HAP-1 (cell line): Measurements from ENCODE around the gene YIPF2.

Experiments
- DNase-seq, 2 experiments: peaks; one replicate each; pipeline ENCODE4 v3.0.0-alpha.2; 2016 to 2020; ENCODE audit warnings: low spot score in 2 of 2
- H3K27me3 ChIP-seq: fragments of 250-450 bp; sonication (Bioruptor Pico); 2 replicates; pipeline ENCODE4 v1.5.1; 2020; ENCODE audit warnings: low read depth, mild to moderate bottlenecking, moderate library complexity
- H3K36me3 ChIP-seq: fragments of 250-450 bp; sonication (Bioruptor Pico); replicated peaks from 2 replicates; pipeline ENCODE4 v1.5.1; 2020; ENCODE audit warnings: mild to moderate bottlenecking
- H3K4me1 ChIP-seq: fragments of 250-450 bp; sonication (Bioruptor Pico); 2 replicates; pipeline ENCODE4 v1.5.1; 2020; ENCODE audit warnings: mild to moderate bottlenecking
- H3K4me3 ChIP-seq: fragments of 250-450 bp; sonication (Bioruptor Pico); 2 replicates; pipeline ENCODE4 v1.5.1; 2020; ENCODE audit warnings: mild to moderate bottlenecking, moderate library complexity
- H3K9me3 ChIP-seq: fragments of 250-450 bp; sonication (Bioruptor Pico); 2 replicates; pipeline ENCODE4 v1.5.1; 2020; ENCODE audit warnings: mild to moderate bottlenecking, moderate library complexity
- in situ Hi-C: fragments of 300-500 bp; cut with MboI; formaldehyde crosslinking; loops from 3 replicates; pipeline ENCODE4 v1.14.3; 2020; ENCODE audit warnings: low sequenced_read_pairs, inconsistent platforms, mixed read lengths

Gene YIPF2

DNA sequence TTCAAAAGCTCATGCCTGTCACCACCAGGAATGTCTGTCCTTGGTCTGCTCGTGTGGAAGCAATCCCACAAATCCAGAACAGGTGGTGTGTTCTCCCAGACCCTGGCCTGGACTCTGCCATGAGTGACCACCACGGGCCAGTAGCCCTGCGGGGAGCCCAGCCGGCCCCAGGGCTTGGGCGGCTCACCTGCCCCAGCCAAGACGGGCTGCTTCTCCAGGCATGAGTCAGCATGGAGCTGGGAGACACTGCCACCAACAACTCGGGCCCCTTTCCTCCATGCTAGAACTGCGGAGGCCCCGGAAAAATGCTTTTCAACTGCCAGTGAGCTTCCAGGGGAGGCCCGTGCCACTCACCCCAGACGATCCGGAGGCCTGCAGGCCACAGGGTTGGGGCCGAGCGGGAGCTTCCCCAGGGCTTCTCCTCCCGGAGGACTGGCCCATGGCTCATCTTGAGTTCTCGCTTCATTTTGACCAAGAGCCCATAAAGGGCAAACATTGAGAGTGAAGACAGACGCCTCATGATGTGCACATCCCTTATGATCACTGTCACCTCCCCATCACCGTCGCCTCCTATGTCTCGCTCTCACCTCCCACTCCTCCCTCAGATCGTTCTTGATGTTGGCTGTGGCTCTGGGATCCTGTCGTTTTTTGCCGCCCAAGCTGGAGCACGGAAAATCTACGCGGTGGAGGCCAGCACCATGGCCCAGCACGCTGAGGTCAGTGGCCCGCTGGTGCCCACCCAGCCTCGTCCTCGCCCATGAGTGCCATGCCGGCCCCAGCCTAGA is 16.7 kb downstream of the YIPF2 start:
- Histone ChIP-seq H3K4me1 (no peaks in the 10 kb centered on the region), H3K9me3 (no peaks in the 10 kb centered on the region), H3K36me3 (peaks cover 60% of the 10 kb centered on the region), H3K27me3 (no peaks in the 10 kb centered on the region), H3K4me3 (no peak overlapping the region)
- no peak for DNase-seq
- in situ Hi-C loops = no loop called here

DNA sequence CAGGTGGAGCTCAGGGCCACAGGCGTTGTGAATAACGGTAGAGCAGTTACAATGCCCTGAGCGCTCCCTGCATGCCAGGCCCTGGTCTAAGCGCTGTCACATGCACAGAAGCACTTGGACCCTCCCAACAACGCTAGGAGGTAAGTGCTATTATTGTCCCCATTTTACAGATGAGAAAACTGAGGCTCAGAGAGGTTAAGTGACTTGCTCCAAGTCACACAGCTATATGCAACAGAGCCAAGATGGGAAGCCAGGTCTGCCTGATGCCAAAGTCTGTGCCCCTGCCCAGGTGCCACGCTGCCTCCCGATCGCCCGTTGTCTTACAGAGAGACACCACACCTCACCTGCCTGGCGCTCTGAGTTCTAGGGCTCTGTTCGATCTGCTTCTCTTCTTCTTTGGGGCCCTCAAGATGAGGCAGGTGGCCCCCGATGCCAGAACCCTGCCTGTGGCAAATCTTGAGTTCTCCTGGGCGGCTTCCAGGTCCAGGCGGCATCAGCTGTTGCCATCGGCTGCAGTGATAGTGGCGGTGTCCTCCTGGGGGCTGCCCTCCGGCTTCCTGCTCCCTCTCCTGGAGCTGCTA is 20.0 kb downstream of the YIPF2 start:
- no peaks in the 10 kb centered on the region for H3K9me3 ChIP-seq
- H3K4me3 ChIP-seq = no peak overlapping the region
- in situ Hi-C loops = no loop called here
- H3K36me3 ChIP-seq = peaks cover 35% of the 10 kb centered on the region
- H3K27me3 ChIP-seq = no peaks in the 10 kb centered on the region
- H3K4me1 ChIP-seq = no peaks in the 10 kb centered on the region
- no peak for DNase-seq

DNA sequence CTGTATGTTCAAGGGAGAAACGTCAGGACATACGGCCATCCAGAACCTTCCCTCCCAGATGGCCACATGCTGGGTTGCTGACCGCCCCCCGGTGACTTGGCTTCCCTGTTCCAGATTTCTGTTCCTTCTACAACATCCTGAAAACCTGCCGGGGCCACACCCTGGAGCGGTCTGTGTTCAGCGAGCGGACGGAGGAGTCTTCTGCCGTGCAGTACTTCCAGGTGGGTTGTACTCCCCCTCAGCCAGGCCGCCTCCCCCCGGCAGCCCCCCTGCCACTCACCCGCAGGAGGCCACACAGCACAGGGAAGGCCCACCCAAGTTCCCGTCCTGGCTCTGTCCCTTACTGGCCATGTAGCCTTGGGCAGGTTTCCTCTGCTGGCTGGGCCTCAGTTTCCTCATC is 20.5 kb downstream of the YIPF2 start:
- Histone ChIP-seq H3K36me3 (peaks cover 35% of the 10 kb centered on the region), H3K4me3 (no peak overlapping the region), H3K4me1 (no peaks in the 10 kb centered on the region), H3K27me3 (no peaks in the 10 kb centered on the region), H3K9me3 (no peaks in the 10 kb centered on the region)
- in situ Hi-C loops = no loop called here
- DNase-seq = no peak

DNA sequence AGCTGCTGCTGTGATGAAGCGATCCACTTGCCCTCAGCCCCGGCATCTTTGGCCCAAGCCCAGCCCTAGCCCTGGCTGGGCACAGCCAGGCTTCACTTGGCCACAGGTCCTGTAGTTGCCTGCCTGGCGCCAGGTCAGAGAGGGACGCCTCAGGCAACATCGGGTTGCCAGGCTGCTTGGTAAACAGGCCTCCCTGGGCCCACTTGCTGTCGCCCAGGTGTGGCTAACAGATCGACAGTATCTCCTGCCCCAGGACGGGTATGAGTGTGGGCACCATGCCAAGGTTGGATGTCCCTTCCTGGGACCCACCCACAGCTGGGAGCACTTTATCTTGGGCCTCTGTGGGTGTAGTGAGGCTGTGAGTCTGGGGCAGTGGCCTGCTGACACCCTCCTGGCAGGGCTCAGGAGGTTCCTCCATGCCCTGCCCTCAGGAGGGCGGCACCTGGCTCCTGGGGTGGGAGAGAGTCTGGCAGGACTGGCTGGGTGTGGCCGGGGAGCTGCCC is 29.2 kb downstream of the YIPF2 start:
- no peak for DNase-seq
- in situ Hi-C loops = no loop called here

DNA sequence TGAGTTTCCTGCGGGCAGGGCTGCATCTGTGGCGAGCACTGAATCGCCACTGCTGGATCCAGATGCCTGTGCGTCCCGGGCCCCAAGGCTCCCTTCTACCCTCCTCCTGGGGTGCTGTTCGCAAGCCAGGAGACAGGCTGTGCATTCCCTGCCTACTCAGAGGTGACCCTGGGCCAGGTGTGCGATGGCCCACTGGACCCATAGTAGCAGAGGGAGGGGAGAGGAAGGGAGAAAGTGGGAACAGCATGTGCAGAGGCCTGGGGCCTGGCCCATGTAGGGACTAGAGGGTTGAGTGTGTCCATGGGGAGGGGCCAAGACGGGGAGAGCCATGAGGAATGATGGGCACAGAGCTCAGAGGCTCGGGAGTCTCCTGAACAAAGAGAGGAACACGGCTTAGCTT is 29.8 kb downstream of the YIPF2 start:
- no peaks in the 10 kb centered on the region; the same call in 1 of the 2 replicates for H3K36me3 ChIP-seq
- in situ Hi-C loops = no loop called here
- H3K4me1 ChIP-seq = no peaks in the 10 kb centered on the region
- H3K27me3 ChIP-seq = no peaks in the 10 kb centered on the region
- no peak for DNase-seq
- no peak overlapping the region for H3K4me3 ChIP-seq
- H3K9me3 ChIP-seq = no peaks in the 10 kb centered on the region

More for the DNA sequence above, 29.2 kb downstream of the YIPF2 start:
- Histone ChIP-seq H3K4me1 (no peaks in the 10 kb centered on the region), H3K4me3 (no peak overlapping the region), H3K9me3 (no peaks in the 10 kb centered on the region), H3K36me3 (no peaks in the 10 kb centered on the region; the same call in 1 of the 2 replicates), H3K27me3 (no peaks in the 10 kb centered on the region)

DNA sequence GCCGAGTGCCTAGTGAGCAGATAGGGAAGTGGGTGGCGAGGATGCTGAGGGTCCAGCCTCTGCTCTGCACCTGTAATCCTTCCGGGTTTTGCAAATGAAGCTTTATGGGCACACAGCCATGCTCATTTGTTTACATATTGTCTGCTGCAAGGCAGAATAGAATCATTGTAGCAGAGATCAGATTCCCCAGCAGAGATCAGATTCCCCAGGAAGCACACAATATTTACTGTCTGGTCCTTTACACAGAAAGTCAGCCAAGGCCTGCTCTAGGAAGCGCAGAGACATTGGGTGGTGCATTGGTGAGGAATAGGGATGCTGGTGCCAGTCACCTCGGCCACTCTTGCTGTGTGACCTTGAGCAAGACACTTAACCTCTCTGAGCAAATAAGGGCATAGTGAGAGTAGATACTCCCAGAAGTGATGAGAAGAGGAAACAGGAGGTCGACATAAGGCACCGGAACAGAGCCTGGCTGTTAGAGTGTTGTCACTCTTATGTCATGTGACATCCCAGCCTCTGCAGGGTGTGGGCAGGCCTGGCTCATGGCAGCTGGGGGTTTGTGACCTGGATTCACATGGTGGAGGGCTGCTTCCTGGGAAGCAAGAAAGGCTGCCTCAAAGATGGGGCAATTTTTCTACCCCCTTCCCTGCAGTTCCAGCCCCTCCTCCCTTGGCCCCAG is 31.4 kb downstream of the YIPF2 start:
- Histone ChIP-seq H3K27me3 (no peaks in the 10 kb centered on the region), H3K36me3 (no peaks in the 10 kb centered on the region), H3K4me3 (no peak overlapping the region), H3K9me3 (no peaks in the 10 kb centered on the region), H3K4me1 (peaks cover 4% of the 10 kb centered on the region)
- no peak for DNase-seq
- in situ Hi-C loops = no loop called here

DNA sequence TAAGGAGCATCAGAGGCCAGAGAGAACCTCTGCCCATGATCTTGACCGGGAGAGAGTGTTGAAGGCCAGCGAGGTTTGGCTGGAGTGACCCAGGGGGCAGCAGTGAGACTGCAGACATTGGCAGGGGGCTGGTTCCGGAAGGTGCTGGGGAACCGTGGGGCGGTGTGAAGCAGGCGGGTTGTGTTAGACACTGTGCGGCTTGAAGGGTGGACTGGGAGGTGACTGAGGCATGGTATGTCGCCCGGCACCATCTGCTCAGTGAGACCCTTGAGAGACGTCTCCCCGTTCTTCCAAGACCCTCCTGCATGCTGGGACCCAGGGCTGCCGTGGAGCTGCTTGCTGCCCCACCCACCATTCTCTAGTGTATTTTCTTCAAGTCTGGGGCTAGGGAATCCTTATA is 32.5 kb downstream of the YIPF2 start:
- in situ Hi-C loops = no loop called here
- H3K4me1 ChIP-seq = peaks cover 15% of the 10 kb centered on the region
- no peak for DNase-seq
- H3K27me3 ChIP-seq = no peaks in the 10 kb centered on the region
- H3K36me3 ChIP-seq = no peaks in the 10 kb centered on the region
- no peak overlapping the region for H3K4me3 ChIP-seq
- no peaks in the 10 kb centered on the region for H3K9me3 ChIP-seq

DNA sequence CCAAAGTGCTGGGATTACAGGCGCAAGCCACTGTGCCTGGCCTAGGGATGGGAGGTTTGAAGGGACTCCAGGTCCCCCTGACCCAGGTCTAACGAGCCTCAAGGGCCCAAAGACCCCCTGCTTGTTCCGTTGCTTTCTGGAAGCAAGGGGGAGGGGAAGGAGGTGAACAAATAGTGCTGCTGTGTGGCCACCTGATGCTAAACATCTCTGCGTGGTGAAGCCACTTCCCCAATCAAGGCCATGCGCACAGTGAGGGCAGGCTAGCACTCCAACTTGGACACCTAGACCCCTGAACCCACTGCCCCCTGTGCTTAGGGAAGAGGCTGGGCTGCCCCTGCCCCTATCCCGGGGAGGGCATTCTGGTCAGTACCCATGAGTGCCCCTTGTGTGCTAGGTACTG is 33.1 kb downstream of the YIPF2 start:
- in situ Hi-C loops = no loop called here
- DNase-seq = no peak
- H3K4me1 ChIP-seq = peaks cover 17% of the 10 kb centered on the region

DNA sequence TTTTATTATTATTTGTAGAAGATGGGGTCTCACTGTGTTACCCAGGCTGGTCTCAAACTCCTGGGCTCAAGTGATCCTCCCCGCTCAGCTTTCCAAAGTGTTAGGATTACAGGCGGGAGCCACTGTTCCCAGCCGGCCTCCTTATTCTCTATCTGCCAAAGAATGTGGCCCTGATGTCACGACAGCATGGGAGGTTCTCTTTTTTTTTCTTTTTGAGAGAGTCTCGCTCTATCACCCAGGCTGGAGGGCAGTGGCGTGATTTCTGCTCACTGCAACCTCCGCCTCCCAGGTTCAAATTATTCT is 33.6 kb downstream of the YIPF2 start:
- Histone ChIP-seq H3K4me1 (peaks cover 17% of the 10 kb centered on the region), H3K36me3 (no peaks in the 10 kb centered on the region), H3K9me3 (no peaks in the 10 kb centered on the region), H3K4me3 (no peak overlapping the region), H3K27me3 (no peaks in the 10 kb centered on the region)
- in situ Hi-C loops = no loop called here
- DNase-seq = no peak

More for the DNA sequence above, 33.1 kb downstream of the YIPF2 start:
- Histone ChIP-seq H3K4me3 (no peak overlapping the region), H3K9me3 (no peaks in the 10 kb centered on the region), H3K36me3 (no peaks in the 10 kb centered on the region), H3K27me3 (no peaks in the 10 kb centered on the region)

DNA sequence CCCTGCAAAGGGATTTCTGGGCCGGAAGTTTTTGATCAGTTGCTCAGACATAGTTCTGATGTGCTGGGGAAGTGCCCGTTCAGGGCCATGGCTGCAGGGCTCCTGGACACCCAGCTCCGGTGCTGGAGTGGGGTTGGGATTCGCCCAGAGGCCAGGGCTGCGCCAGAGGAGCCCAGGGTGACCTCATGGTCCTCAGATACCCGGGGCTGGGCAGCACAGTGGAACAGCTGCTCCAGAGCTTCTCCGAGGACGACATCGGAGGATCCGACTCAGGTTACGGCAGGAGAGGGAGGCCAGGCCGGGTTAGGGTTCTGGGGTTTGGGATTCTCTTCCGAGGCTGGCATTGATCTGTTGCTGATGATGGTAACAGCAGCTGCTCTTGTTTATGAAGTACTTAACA is 36.2 kb downstream of the YIPF2 start:
- no peak for DNase-seq
- H3K36me3 ChIP-seq = no peaks in the 10 kb centered on the region
- peaks cover 34% of the 10 kb centered on the region for H3K4me1 ChIP-seq
- no peak overlapping the region for H3K4me3 ChIP-seq
- in situ Hi-C loops = no loop called here
- no peaks in the 10 kb centered on the region for H3K27me3 ChIP-seq
- H3K9me3 ChIP-seq = no peaks in the 10 kb centered on the region

DNA sequence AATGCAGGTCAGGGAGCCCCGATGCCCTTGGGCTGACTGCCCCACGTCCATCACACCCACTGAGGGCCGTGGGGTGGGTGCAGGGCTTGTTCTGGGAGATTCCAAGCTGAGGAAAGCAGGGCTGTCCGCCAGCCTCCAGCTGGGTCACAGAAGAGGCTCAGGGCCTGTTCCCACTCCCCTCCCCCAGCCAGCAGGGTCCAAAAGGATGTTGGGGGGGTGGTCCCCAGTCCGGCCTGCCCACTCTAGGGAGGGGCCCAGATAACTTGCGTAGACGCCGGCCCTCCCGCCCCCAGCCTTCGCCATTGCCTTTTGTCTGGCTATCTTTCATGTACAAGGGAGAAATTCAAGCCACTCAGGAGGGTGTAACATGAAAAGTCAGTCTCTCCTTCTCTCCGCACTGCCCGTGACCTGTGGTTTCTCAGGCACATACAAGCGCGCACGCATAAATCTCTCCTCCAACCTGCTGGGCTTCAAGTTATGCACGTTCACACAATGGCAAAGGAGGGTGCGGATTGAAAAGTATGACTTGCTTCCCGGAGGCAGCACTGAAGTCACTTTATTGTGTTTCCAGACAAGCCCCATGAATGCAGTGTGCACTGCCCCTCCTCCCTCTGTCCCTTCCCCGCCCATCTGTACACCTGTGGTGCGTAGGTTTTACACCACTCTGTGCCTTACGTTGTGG is 36.9 kb downstream of the YIPF2 start:
- Histone ChIP-seq H3K4me3 (no peak overlapping the region), H3K9me3 (no peaks in the 10 kb centered on the region), H3K36me3 (no peaks in the 10 kb centered on the region), H3K4me1 (peaks cover 38% of the 10 kb centered on the region), H3K27me3 (no peaks in the 10 kb centered on the region)
- in situ Hi-C loops = no loop called here
- peak; percentile 83 for DNase-seq

DNA sequence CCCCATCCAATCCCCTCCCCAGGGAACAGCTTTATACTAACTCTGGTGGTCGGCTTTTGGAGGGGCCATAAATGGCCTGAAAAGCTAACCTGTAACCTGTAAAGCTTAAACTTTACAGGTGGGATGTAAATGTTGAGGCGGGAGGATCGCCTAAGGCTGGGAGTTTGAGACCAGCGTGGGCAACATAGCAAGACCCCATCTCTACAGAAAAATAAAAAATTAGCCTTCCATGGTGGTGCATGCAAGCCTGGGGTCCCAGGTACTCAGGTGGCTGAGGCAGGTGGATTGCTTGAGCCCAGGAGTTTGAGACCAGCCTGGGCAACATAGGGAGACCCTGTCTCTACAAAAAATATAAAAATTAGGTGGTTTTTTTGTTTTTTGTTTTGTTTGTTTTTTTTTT is 38.6 kb downstream of the YIPF2 start:
- peaks cover 38% of the 10 kb centered on the region for H3K4me1 ChIP-seq
- in situ Hi-C loops = no loop called here
- H3K36me3 ChIP-seq = no peaks in the 10 kb centered on the region
- no peak for DNase-seq
- H3K9me3 ChIP-seq = no peaks in the 10 kb centered on the region
- H3K4me3 ChIP-seq = no peak overlapping the region
- no peaks in the 10 kb centered on the region for H3K27me3 ChIP-seq

DNA sequence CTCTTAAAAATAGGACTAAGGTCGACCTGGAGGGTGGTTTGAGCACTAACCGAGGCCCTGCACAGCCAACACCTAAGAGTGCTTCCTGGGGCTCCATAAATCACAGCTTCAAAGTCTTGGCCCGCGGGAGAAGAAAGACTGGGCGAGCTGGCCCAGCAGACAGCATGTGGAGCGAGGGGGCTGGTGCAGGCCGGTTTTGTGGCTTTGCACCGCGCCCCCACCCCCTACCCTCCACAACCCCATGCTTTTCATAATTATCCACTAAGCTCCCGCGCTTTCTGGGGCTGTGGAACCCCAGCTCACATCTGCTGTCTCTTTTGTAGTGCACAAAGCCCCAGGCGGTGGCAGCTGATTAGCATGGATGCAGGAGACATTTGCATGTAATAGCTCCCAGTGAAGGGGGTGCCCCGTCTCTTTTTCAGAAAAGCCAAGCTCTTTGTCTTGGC is 40.0 kb downstream of the YIPF2 start:
- Histone ChIP-seq H3K4me3 (no peak overlapping the region), H3K4me1 (peaks cover 38% of the 10 kb centered on the region), H3K36me3 (no peaks in the 10 kb centered on the region), H3K27me3 (no peaks in the 10 kb centered on the region), H3K9me3 (no peaks in the 10 kb centered on the region)
- DNase-seq = peak; percentile 87 to 95
- in situ Hi-C loops = no loop called here
